Esophagus squamous epithelium (tissue), 5 donors: Measurements from ENCODE around the gene HUS1. TPM values are rescaled to one million over a fixed set of nuclear protein-coding genes. Genes with fewer than 3 reads are reported as not detected.

ENCODE experiments used
- DNase-seq: peaks from one replicate; lab custom pipeline; 2025; lab: John Stamatoyannopoulos, UW
- H3K27ac ChIP-seq, 4 donors: fragments of 200-600 bp; sonication (generic); one replicate each; pipeline ENCODE4 v1.5.1; 2016 to 2019; ENCODE audit warnings: mild to moderate bottlenecking in 1 of 4
- H3K27me3 ChIP-seq, 4 donors: fragments of 200-600 bp; sonication (generic); 1 replicate in 3 of 4; 2 replicates in 1 of 4; pipeline versions ENCODE4 v1.5.1 to v1.6.0; 2017 to 2021; ENCODE audit warnings: antibody characterized with exemption in 1 of 4
- H3K36me3 ChIP-seq, 3 donors: fragments of 200-600 bp; sonication (generic); one replicate each; pipeline ENCODE4 v1.5.1; 2016 to 2019
- H3K4me1 ChIP-seq, 3 donors: fragments of 200-600 bp; sonication (generic); one replicate each; pipeline ENCODE4 v1.5.1; 2017 to 2019
- H3K4me3 ChIP-seq, 4 donors: fragments of 200-600 bp; sonication (generic); 1 replicate in 3 of 4; 2 replicates in 1 of 4; pipeline ENCODE4 v1.5.1; 2016 to 2019; ENCODE audit warnings: mild to moderate bottlenecking in 2 of 4, moderate library complexity in 1 of 4
- H3K9me3 ChIP-seq, 3 donors: fragments of 200-600 bp; sonication (generic); one replicate each; pipeline ENCODE4 v1.5.1; 2016 to 2019
- CTCF ChIP-seq, 6 experiments: fragments of 450-650 bp in 4 of 6; fragments of 200-600 bp in 2 of 6; sonication (generic) in 2 of 6; IDR thresholded peaks; one replicate each; pipeline ENCODE4 v1.5.1; 2016 to 2019; ENCODE audit warnings: antibody characterized with exemption in 6 of 6, mild to moderate bottlenecking in 4 of 6, moderate library complexity in 4 of 6
- POLR2A ChIP-seq, 4 donors: fragments of 450-650 bp; IDR thresholded peaks; one replicate each; pipeline ENCODE4 v1.6.1; 2017; ENCODE audit warnings: antibody characterized with exemption in 4 of 4, mild to moderate bottlenecking in 4 of 4, moderate library complexity in 3 of 4
- WGBS, 2 donors: methylation state at CpG; one replicate each; pipeline ENCODE4 v1.1.5; 2018; 5-methylcytosine and 5-hydroxymethylcytosine counted together
- intact Hi-C: fragments of 100-400 bp; cut with DNase I; formaldehyde crosslinking; loops from one replicate; pipeline ENCODE4 v1.15.0; 2022
- total RNA-seq, 4 donors: library from RNA; depleted of rRNA; stranded (reverse); fragments of >200 nt; gene quantifications; one replicate each; pipeline ENCODE4 v1.1.0, GENCODE V29; 2016
- donor health status: DM: yes; HTN: yes; CAD: no.

Gene HUS1
- total RNA-seq, 4 donors from 2014 or later = 15.2 to 31.6 (median 24.0) TPM

GRCh38 chr7:47914717-47915615 lies 64.4 kb downstream of the HUS1 start:
- WGBS, 2 donors = 66 to 73% methylated on average over 4 to 5 of the region's 5 CpGs
- Histone ChIP-seq H3K9me3 (no peaks in the 10 kb centered on the region), H3K4me1 (no peaks in the 10 kb centered on the region), H3K27ac (no peak overlapping the region), H3K27me3 (no peaks in the 10 kb centered on the region), H3K4me3 (no peak overlapping the region), H3K36me3 (no peaks in the 10 kb centered on the region)
- intact Hi-C loops = no loop called here
- TF ChIP-seq POLR2A (IDR thresholded peaks at IDR 0.05) (no peak), CTCF (IDR thresholded peaks at IDR 0.05) (no peak)
- DNase-seq = no peak

Other genes starting within 250 kb of the HUS1 start
- under 1 TPM in 3 of 4 donors, not detected in 1; 0.06 to 0.19 (median 0.13) TPM for gene PKD1L1, start 31.1 kb downstream of the HUS1 start, total RNA-seq
- gene SUN3, start 49.5 kb upstream of the HUS1 start, total RNA-seq = not detected
- 1 to 10 TPM in 2 of 4 donors, under 1 TPM in 2; 0.57 to 2.3 (median 1.0) TPM for gene C7orf57, start 55.9 kb upstream of the HUS1 start, total RNA-seq
- 100 to 1,000 TPM in 1 of 4 donors, 10 to 100 TPM in 3; 21.5 to 178 (median 49.6) TPM for gene UPP1, start 109.7 kb upstream of the HUS1 start, total RNA-seq
- 1 to 10 TPM in 3 of 4 donors, under 1 TPM in 1; 0.38 to 9.8 (median 4.9) TPM for gene ABCA13, start 191.8 kb upstream of the HUS1 start, total RNA-seq